SH-SY5Y (cell line): Measurements from ENCODE around the gene PSEN2.

ENCODE experiments used
- GATA2 ChIP-seq: IDR thresholded peaks from 2 replicates; pipeline ENCODE4 v1.6.1; 2011; ENCODE audit warnings: mild to moderate bottlenecking, low read depth, low read length
- GATA3 ChIP-seq: IDR thresholded peaks from 2 replicates; pipeline ENCODE4 v1.6.1; 2011; ENCODE audit warnings: low read depth, mild to moderate bottlenecking, low read length, moderate library complexity

PSEN2 gene

DNA sequence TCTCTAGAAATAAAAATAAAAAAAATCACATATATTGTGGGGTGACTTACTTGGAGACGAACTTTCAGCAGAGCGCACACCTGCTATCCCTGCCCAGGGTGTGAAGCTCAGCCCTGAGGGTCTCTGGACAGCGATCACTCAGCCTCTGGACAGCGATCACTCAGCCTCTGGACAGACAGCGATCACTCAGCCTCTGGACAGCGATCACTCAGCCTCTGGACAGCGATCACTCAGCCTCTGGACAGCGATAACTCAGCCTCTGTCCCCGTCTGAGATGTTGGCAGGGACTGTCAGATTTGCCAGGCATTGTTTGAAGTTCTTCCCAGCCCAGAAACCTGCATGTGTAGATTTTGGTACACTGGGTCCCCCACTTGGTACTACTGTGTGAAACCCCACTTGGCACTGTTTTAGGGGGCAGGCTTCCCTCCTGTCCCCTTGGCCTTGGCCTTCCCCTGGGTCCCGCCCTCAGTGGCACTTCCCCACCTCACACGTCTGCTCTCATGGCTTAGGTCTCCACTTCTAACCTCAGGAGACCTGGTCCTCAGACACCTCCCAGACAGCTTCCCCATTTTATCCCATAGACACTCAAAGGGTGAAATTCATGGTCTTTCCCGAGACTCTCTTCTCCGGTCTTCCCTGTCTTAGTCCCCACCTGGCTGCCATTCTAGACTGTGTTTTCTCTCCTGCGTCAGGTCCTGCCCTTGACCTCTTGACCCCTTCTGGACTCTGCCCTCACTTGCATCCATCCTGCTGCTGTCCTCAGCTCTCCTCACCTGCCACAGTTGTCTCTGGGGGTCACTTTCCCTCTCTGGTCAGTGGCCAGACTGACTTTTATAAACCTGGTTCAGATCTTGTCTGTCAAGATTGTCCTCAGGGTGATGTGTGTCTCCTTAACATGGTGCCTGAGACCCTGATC is 10.2 kb downstream of the PSEN2 start:
- TF ChIP-seq GATA3 (no peak), GATA2 (no peak)

DNA sequence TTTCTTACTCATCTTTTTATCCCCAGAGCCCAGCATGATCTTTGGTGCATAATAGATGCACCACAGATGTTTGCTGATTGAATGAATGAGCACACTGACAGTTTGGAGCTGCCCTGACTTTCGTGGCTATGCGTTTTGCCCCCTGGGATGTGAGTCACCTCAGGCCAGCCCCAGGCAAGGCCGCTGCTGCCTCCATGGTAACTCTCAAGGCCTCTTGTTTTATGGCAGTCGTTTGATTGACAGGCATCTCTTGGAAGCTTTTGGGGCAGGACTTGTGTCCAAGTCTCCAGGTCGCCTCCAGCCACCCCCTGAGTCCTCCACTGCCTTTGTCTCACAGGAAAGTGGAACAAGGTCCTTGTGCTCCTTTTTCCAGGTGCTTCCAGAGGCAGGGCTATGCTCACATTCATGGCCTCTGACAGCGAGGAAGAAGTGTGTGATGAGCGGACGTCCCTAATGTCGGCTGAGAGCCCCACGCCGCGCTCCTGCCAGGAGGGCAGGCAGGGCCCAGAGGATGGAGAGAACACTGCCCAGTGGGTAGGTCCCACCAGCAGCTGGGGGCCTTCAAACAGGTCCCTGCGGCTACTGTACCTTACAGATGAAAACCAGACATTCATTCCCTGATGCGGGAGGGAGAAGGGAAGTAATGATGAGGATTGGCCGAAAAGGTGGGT is 11.2 kb downstream of the PSEN2 start:
- TF ChIP-seq GATA2 (no peak), GATA3 (no peak)

DNA sequence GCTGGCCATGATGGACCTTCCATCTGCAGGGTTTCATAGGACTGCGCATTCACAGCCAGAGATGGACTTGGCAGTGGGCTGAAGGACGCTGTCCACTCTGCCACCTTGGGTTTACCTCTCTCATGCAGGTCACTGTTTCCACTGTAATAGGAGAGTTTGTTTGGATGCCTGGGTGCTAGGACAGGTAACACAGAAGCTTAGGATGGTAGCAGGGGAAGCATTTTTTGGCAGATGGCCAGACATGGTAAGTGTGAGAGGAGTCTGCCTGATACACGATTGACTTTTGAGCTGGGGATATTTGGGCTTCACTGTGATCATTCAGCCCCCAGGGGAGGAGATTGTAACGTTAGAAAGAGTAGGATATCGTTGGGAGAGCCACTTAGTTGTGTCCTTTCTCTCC is 11.8 kb downstream of the PSEN2 start:
- TF ChIP-seq GATA2: no peak
- no peak for TF ChIP-seq GATA3

DNA sequence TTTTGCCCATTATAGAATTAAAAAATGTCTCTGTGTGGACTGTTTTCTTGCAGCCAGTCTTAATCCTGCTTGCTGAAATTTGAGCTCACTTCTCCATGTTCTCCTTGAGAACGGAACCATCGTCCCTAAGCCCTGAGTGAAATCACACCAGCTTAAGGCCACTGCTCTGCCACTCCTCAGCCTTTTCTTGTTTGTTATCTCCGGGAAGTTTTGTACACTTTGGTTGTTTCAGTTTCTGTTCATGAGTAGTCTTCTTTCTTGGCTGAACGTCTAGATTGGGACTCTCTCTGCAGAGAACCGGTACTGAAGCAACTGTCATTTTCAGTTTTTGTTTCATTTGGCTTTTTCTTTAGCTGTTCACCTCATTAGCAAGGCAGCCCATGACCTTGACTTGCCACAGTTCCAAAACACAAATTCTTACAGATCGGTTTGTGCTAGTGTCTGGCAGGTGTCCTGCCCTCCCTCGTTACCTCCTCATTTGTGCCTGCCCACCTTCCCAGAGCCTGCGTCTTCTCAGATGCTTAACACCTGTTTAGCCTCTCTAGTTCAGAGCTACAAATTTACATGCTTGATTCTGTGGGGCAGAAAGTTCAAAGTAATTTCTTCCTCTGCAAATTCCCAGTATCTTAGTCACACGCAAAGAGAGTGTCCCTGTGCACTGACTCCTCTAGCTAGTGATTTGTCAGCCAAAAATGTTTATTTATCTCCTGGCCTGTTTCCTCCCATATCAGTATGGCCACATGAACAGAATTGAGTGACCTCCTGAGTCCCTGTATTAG is 12.4 kb downstream of the PSEN2 start:
- no peak for TF ChIP-seq GATA2
- TF ChIP-seq GATA3: no peak

DNA sequence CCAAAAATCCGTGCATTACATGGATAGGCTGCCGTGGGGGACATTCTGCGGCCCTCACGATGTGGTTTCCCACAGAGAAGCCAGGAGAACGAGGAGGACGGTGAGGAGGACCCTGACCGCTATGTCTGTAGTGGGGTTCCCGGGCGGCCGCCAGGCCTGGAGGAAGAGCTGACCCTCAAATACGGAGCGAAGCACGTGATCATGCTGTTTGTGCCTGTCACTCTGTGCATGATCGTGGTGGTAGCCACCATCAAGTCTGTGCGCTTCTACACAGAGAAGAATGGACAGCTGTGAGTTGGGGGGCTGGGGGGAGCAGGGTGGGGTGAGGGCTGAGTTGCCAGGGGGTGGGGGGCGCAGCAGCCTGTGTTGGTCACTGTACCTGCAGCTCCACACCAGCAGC is 13.2 kb downstream of the PSEN2 start:
- no peak for TF ChIP-seq GATA2
- TF ChIP-seq GATA3: no peak

DNA sequence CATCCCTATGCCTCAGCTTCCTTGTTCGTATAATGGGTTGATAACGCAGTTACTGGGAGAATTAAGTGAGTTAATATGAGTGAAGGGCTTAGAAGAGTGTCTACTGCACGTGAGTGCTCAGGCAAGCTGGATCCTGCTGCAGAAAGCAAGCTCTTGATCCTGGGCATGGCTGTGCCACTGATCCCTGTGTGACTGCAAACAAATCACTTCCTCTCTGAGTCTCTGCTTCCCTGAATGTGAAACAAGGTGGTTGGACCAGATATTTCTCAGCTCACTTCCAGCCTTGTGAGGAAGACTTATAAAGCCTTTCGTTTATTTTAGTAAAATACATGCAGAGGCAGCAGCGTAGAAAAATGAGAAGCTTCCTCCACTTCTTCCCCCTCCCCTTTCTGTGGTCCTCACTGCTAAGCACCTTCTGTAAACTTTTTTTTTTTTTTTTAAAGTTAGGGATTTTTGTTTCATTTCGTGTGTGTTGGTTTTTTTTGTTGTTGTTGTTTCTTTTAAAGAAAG is 13.8 kb downstream of the PSEN2 start:
- TF ChIP-seq GATA3 (no peak), GATA2 (no peak)

DNA sequence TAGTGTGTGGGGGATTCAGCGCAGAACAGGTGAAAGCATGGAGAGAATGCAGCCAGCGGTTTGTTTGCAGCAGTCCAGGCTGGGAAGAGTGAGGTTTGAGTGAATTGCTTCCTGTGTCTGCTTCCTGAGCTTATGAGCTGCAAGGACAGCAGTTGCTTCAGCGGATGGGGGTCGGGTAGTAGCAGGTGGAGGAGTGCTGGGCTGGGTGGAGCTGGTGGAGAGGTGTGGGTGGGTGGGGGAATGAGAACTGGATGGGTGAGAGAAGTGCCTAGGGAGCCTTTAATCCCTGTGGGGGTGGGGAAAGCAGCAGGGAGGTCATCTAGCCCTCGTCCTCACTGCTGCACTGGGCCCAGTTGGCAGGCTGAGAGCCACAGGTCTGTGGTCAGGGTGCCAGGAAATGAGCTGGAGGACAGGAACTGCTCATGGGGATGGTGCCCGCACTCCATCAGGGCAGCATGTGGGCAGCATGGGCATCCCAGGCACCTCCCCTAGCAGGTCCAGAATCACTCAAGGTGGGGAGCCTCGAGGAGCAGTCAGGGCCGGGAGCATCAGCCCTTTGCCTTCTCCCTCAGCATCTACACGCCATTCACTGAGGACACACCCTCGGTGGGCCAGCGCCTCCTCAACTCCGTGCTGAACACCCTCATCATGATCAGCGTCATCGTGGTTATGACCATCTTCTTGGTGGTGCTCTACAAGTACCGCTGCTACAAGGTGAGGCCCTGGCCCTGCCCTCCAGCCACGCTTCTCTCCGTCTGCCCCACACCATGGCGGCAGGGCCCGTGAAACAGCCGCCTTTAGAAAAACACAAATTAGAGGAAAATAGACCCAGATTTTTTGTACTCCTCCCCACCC is 14.8 kb downstream of the PSEN2 start:
- no peak for TF ChIP-seq GATA3

DNA sequence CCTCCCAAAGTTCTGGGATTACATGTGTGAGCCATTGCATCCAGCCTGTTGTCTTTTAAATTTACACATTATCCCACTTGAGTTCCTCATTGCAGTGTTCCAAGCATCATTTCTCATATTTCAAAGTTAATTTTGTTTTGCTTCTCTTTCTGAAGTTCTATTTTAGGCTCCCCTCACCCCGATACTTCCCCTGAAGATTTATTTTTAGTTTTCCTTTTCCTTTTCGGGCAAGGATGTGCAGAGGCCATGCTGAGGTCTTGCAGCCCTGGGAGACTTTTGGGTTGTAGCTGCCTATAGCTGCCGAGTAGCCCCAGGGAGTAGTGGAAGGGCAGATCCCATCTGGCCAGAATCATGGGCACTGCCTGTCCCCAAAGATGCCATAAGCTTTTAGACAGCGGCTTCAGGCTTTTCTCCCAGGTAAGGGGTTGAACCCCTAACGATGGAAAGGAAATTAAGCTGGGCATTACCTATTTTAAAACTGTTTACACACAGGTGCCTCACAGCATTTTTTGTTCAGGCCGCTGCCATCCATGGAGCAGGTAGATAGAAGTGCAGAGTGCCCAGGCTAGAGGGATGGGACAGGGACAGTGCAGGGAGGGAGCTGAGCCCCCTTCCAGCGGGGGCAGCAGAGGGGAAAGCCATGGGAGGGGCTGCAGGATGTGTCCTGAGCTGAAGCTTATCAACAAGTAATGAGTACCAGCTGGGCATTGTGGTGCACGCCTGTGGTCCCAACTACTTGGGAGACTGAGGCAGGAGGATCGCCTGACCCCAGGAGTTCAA is 15.9 kb downstream of the PSEN2 start:
- TF ChIP-seq GATA3: no peak
- TF ChIP-seq GATA2: no peak

DNA sequence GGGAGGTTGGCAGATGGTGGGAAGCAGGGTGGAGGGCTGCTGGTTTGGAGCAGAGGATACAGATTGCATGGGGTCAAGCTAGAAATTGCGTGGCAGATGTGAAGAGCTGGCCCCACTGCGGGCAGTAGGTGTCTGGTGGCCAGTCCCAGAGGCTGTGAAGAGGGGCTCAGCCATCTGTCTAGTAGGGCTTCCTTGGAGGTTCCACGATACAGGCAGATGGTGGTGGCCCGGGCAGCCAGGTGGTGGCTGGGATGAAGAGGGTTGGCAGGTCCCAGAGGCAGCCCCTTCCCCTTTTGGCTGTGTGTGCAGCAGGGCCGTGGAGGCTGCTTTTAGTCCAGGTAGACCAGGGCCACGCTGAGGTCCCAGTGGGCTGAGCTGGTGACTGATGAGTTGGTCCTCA is 16.6 kb downstream of the PSEN2 start:
- TF ChIP-seq GATA3: no peak
- no peak for TF ChIP-seq GATA2

DNA sequence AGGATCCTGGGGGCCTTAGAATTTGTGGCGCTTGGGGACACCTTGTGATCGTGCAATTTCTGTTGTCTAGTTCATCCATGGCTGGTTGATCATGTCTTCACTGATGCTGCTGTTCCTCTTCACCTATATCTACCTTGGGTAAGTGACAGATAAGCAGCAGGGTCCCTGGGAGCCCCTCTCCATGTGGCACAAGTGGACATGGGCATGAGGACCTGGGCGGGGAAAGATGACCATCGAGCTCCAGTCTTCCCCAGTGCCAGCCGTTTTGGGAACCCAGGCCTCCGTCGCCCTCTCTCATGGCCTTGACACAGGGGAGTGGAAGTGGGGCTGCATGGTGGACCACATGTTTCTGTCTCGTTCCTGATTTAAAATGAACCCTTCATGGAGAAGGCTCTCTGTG is 17.6 kb downstream of the PSEN2 start:
- TF ChIP-seq GATA2: no peak
- no peak for TF ChIP-seq GATA3

DNA sequence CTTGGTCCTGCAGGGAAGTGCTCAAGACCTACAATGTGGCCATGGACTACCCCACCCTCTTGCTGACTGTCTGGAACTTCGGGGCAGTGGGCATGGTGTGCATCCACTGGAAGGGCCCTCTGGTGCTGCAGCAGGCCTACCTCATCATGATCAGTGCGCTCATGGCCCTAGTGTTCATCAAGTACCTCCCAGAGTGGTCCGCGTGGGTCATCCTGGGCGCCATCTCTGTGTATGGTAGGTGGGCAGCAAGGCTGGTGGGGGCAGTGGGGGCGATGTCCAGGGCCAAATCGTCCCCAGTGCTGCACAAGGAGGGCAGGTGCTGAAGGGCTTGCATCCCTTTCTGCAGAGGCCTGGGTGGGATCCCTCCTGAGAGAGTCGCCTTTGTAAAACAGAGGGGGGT is 18.4 kb downstream of the PSEN2 start:
- TF ChIP-seq GATA3 (no peak), GATA2 (no peak)

DNA sequence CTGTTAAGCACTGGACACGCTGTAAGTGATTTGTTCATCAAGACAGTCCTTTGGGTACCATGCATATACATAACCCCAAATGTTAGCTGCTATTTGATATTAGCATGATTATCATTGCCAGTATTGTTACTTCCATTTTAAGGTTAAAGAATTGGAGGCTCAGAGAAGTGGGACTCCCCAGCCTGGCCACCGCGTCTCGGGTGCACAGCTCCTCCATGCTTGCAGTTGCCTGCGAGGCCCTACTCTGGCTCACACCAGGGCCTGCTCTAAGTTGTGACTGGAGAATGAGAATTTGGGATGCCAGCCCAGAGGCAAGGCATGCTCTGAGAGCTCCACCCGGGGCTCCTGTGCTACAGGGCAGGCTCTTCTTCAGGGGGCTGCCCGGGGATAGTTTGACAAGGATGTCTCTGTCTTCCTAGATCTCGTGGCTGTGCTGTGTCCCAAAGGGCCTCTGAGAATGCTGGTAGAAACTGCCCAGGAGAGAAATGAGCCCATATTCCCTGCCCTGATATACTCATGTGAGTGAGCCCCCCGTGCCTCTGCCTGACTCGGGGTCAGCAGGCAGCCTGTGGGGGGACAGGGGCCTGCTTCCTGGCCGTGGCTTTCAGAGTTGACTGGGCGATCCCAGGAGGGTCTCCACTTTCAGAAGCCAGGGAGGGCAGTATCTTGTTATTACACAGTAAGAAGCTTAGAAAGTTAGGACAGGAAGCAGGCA is 19.4 kb downstream of the PSEN2 start:
- no peak for TF ChIP-seq GATA2
- TF ChIP-seq GATA3: no peak
